ENCODE measurements around the gene ADCY6. TPM values are rescaled to one million over a fixed set of nuclear protein-coding genes. Genes with fewer than 3 reads are reported as not detected.

ADCY6 gene
- total and polyA plus RNA-seq, 4 donors: 4.3 to 30.5 (median 10.5) TPM

DNA sequence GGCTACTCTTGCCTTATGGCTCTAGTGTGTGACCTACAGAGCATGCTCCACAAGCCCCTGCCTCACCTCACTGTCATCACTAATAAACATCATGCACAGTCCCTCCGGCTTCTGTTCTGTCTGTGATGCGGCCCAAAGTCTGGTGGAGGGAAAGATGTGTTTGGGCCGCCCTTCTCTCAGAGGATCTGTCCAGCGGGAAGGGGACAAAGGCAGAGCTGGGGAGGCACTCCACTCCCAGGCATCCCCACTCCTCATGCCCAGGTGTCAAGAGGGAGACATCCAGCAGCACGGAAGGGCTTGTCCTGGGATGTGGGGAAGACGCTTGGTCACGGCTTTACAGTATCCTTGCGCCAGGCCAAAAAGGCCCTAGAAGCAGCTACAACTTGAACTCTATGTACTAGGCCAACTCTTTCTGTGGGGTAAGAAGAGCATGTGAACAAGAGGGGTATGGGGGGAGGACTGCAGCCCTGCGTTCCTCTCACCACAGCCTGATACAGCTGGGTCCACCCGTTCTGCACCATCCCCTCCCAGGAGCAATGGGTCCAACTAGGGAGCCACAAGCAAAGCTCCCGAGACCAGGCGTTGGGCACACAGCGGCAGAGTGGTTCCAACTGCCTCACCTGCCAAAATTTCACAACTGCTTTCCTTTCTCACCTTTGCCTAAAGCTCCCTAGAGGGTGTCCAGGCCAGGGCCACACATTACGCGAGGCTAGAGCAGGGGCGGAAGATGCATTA is 40.1 kb upstream of the ADCY6 start:
- H3K4me3 ChIP-seq (ENCODE audit: low read depth in 1 of 3, low read length in 3 of 3): no peak overlapping the region
- 95% methylated on average over 16 of the region's 16 CpGs for WGBS
- no peaks in the 10 kb centered on the region for H3K4me1 ChIP-seq (ENCODE audit: control insufficient read depth in 4 of 4, insufficient read depth in 4 of 4, low read length in 3 of 4)
- TF ChIP-seq RAD21 (IDR thresholded peaks at IDR 0.05) (no peak), JUND (IDR thresholded peaks at IDR 0.05) (no peak), YY1 (IDR thresholded peaks at IDR 0.05) (no peak), HNF4A (conservative IDR thresholded peaks at IDR 0.05) (no peak), SP1 (IDR thresholded peaks at IDR 0.05) (no peak), GABPA (IDR thresholded peaks at IDR 0.05 in 1 of 2, conservative IDR thresholded peaks at IDR 0.05 in 1 of 2) (no peak)
- TF ChIP-seq, protein P1, sequence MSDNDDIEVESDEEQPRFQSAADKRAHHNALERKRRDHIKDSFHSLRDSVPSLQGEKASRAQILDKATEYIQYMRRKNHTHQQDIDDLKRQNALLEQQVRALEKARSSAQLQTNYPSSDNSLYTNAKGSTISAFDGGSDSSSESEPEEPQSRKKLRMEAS (IDR thresholded peaks at IDR 0.05): no peak
- TF ChIP-seq, protein P2, sequence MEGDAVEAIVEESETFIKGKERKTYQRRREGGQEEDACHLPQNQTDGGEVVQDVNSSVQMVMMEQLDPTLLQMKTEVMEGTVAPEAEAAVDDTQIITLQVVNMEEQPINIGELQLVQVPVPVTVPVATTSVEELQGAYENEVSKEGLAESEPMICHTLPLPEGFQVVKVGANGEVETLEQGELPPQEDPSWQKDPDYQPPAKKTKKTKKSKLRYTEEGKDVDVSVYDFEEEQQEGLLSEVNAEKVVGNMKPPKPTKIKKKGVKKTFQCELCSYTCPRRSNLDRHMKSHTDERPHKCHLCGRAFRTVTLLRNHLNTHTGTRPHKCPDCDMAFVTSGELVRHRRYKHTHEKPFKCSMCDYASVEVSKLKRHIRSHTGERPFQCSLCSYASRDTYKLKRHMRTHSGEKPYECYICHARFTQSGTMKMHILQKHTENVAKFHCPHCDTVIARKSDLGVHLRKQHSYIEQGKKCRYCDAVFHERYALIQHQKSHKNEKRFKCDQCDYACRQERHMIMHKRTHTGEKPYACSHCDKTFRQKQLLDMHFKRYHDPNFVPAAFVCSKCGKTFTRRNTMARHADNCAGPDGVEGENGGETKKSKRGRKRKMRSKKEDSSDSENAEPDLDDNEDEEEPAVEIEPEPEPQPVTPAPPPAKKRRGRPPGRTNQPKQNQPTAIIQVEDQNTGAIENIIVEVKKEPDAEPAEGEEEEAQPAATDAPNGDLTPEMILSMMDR (IDR thresholded peaks at IDR 0.05; ENCODE audit: low read depth, low read length, missing input control): no peak
- DNase-seq (ENCODE audit: low spot score): no peak
- no peaks in the 10 kb centered on the region for H3K9me3 ChIP-seq (ENCODE audit: control insufficient read depth in 4 of 4, low read length in 3 of 4)
- no peak overlapping the region for H3K27ac ChIP-seq (ENCODE audit: low read depth in 1 of 2, low read length in 2 of 2)
- H3K36me3 ChIP-seq (ENCODE audit: control insufficient read depth in 4 of 4, insufficient read depth in 3 of 4, low read depth in 1 of 4, low read length in 3 of 4): peaks cover 21 to 57% (median 50%) of the 10 kb centered on the region in 4 donors
- H3K27me3 ChIP-seq (ENCODE audit: control insufficient read depth in 4 of 4, insufficient read depth in 4 of 4, low read length in 3 of 4): no peaks in the 10 kb centered on the region
- H3K9ac ChIP-seq (ENCODE audit: low read depth in 1 of 2, low read length in 2 of 2): no peak overlapping the region

DNA sequence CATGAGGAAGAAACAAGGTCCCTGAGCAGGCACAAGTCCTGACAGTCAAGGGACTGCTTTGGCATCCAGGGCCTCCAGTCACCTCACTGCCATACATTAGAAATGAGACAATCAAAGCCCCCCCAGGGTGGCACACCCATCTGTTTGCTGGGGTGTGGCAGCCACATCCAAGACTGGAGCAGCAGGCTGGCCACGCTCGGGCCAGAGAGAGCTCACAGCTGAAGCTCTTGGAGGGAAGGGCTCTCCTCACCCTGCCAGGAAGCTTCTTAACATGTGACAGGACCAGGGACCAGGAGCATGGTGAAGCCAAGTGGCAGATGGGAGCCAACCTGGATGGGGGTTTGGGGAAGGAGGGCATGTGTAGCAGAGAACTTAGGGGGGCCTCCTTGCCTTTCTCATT is 39.4 kb upstream of the ADCY6 start:
- no peak overlapping the region for H3K4me3 ChIP-seq (ENCODE audit: low read depth in 1 of 3, low read length in 3 of 3)
- TF ChIP-seq EGR1 (IDR thresholded peaks at IDR 0.05; ENCODE audit: low read depth in 2 of 2) (no peak), NR2F2 (IDR thresholded peaks at IDR 0.05) (no peak), RXRA (IDR thresholded peaks at IDR 0.05) (no peak), FOXA2 (IDR thresholded peaks at IDR 0.05) (no peak), GABPA (IDR thresholded peaks at IDR 0.05 in 1 of 2, conservative IDR thresholded peaks at IDR 0.05 in 1 of 2) (no peak), TAF1 (conservative IDR thresholded peaks at IDR 0.05) (no peak), RAD21 (IDR thresholded peaks at IDR 0.05) (no peak), FOXA1 (IDR thresholded peaks at IDR 0.05) (no peak), HNF4G (IDR thresholded peaks at IDR 0.05) (no peak), ZBTB33 (IDR thresholded peaks at IDR 0.05) (no peak)
- TF ChIP-seq, protein P3, sequence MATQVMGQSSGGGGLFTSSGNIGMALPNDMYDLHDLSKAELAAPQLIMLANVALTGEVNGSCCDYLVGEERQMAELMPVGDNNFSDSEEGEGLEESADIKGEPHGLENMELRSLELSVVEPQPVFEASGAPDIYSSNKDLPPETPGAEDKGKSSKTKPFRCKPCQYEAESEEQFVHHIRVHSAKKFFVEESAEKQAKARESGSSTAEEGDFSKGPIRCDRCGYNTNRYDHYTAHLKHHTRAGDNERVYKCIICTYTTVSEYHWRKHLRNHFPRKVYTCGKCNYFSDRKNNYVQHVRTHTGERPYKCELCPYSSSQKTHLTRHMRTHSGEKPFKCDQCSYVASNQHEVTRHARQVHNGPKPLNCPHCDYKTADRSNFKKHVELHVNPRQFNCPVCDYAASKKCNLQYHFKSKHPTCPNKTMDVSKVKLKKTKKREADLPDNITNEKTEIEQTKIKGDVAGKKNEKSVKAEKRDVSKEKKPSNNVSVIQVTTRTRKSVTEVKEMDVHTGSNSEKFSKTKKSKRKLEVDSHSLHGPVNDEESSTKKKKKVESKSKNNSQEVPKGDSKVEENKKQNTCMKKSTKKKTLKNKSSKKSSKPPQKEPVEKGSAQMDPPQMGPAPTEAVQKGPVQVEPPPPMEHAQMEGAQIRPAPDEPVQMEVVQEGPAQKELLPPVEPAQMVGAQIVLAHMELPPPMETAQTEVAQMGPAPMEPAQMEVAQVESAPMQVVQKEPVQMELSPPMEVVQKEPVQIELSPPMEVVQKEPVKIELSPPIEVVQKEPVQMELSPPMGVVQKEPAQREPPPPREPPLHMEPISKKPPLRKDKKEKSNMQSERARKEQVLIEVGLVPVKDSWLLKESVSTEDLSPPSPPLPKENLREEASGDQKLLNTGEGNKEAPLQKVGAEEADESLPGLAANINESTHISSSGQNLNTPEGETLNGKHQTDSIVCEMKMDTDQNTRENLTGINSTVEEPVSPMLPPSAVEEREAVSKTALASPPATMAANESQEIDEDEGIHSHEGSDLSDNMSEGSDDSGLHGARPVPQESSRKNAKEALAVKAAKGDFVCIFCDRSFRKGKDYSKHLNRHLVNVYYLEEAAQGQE (IDR thresholded peaks at IDR 0.05): no peak
- TF ChIP-seq, protein P1 (IDR thresholded peaks at IDR 0.05): no peak
- TF ChIP-seq, protein P2 (IDR thresholded peaks at IDR 0.05; ENCODE audit: low read depth, low read length, missing input control): no peak
- TF ChIP-seq, protein P4, sequence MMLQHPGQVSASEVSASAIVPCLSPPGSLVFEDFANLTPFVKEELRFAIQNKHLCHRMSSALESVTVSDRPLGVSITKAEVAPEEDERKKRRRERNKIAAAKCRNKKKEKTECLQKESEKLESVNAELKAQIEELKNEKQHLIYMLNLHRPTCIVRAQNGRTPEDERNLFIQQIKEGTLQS (IDR thresholded peaks at IDR 0.05): no peak
- H3K27ac ChIP-seq (ENCODE audit: low read depth in 1 of 2, low read length in 2 of 2): no peak overlapping the region
- 84% methylated on average over 2 of the region's 2 CpGs for WGBS
- peaks cover 18 to 50% (median 43%) of the 10 kb centered on the region in 4 donors for H3K36me3 ChIP-seq (ENCODE audit: control insufficient read depth in 4 of 4, insufficient read depth in 3 of 4, low read depth in 1 of 4, low read length in 3 of 4)
- no peaks in the 10 kb centered on the region for H3K27me3 ChIP-seq (ENCODE audit: control insufficient read depth in 4 of 4, insufficient read depth in 4 of 4, low read length in 3 of 4)
- no peak for DNase-seq (ENCODE audit: low spot score)
- no peak overlapping the region for H3K9ac ChIP-seq (ENCODE audit: low read depth in 1 of 2, low read length in 2 of 2)
- no peaks in the 10 kb centered on the region for H3K4me1 ChIP-seq (ENCODE audit: control insufficient read depth in 4 of 4, insufficient read depth in 4 of 4, low read length in 3 of 4)
- H3K9me3 ChIP-seq (ENCODE audit: control insufficient read depth in 4 of 4, low read length in 3 of 4): no peaks in the 10 kb centered on the region

Measured in liver (tissue), 9 donors.